Osteocyte (in vitro differentiated cells): ENCODE measurements around the gene PRRT1B. TPM values are rescaled to one million over a fixed set of nuclear protein-coding genes. Genes with fewer than 3 reads are reported as not detected.

ENCODE experiments used
- DNase-seq: peaks from one replicate; pipeline ENCODE4 v3.0.0; 2021; ENCODE audit warnings: mixed read lengths; ENCODE audit not compliant: unreplicated experiment; ENCODE audit errors: extremely low spot score
- H3K27ac Mint-ChIP-seq: one replicate; pipeline ENCODE4 v1.8.0; 2021; ENCODE audit warnings: mild to moderate bottlenecking, mixed read lengths; ENCODE audit not compliant: unreplicated experiment
- H3K27me3 Mint-ChIP-seq: one replicate; pipeline ENCODE4 v1.8.0; 2021; ENCODE audit warnings: mixed read lengths; ENCODE audit not compliant: unreplicated experiment
- H3K36me3 Mint-ChIP-seq: one replicate; pipeline ENCODE4 v1.8.0; 2021; ENCODE audit warnings: mixed read lengths; ENCODE audit not compliant: unreplicated experiment
- H3K4me1 Mint-ChIP-seq: one replicate; pipeline ENCODE4 v1.8.0; 2021; ENCODE audit warnings: mixed read lengths; ENCODE audit not compliant: unreplicated experiment
- H3K4me3 Mint-ChIP-seq: one replicate; pipeline ENCODE4 v1.8.0; 2021; ENCODE audit warnings: mild to moderate bottlenecking, moderate library complexity, mixed read lengths; ENCODE audit not compliant: unreplicated experiment
- H3K9me3 Mint-ChIP-seq: one replicate; pipeline ENCODE4 v1.8.0; 2021; ENCODE audit warnings: mixed read lengths; ENCODE audit not compliant: unreplicated experiment
- total RNA-seq: library from RNA; stranded (reverse); gene quantifications from 2 replicates; pipeline ENCODE4 v1.2.1, GENCODE V29; 2021
- TF ChIP-seq, protein P1 (sequence below): fragments of 200-600 bp; sonication (generic); IDR thresholded peaks from 2 replicates; pipeline ENCODE4 v1.5.0; 2021; ENCODE audit warnings: antibody characterized with exemption, mild to moderate bottlenecking, moderate library complexity

PRRT1B gene
- total RNA-seq, 1 donor from 2014 or later = not detected

- H3K4me1 Mint-ChIP-seq = peaks cover 2% of the 10 kb centered on the region
- no peak overlapping the region for H3K4me3 Mint-ChIP-seq
- no peak overlapping the region for H3K27ac Mint-ChIP-seq
- H3K27me3 Mint-ChIP-seq = no peaks in the 10 kb centered on the region
- TF ChIP-seq, protein P1, sequence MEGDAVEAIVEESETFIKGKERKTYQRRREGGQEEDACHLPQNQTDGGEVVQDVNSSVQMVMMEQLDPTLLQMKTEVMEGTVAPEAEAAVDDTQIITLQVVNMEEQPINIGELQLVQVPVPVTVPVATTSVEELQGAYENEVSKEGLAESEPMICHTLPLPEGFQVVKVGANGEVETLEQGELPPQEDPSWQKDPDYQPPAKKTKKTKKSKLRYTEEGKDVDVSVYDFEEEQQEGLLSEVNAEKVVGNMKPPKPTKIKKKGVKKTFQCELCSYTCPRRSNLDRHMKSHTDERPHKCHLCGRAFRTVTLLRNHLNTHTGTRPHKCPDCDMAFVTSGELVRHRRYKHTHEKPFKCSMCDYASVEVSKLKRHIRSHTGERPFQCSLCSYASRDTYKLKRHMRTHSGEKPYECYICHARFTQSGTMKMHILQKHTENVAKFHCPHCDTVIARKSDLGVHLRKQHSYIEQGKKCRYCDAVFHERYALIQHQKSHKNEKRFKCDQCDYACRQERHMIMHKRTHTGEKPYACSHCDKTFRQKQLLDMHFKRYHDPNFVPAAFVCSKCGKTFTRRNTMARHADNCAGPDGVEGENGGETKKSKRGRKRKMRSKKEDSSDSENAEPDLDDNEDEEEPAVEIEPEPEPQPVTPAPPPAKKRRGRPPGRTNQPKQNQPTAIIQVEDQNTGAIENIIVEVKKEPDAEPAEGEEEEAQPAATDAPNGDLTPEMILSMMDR = no peak
- H3K9me3 Mint-ChIP-seq = no peaks in the 10 kb centered on the region
- H3K36me3 Mint-ChIP-seq = peaks cover 23% of the 10 kb centered on the region
- no peak for DNase-seq
Measured at GRCh38 chr9:131578731-131579504, 33.6 kb downstream of the PRRT1B start.

DNA sequence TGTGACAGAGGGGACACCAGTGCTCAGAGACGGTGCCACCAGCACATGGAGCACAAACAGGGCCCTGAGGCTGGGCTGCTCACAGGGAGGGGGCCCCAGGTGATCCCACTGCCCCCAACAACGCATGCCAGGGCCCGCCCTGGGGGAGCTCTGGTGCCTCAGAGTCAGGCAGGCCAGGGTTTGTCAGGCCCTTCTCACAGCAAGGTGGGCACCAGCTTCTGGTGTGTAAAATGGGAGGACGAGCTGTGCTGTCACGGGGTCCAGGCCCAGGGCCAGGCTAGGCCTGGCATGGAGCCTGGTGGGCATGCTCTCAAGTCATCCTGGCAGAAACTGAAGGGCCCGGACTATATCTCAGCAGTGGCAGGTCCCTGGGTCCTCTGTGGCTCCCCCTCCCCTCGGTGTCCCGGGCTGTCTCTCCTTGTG lies 34.5 kb downstream of the PRRT1B start:
- TF ChIP-seq, protein P1 = no peak
- Mint-ChIP-seq H3K27ac (no peak overlapping the region), H3K27me3 (no peaks in the 10 kb centered on the region), H3K9me3 (no peaks in the 10 kb centered on the region), H3K4me1 (peaks cover 2% of the 10 kb centered on the region), H3K4me3 (no peak overlapping the region), H3K36me3 (peaks cover 28% of the 10 kb centered on the region)
- no peak for DNase-seq

GRCh38 chr9:131580358-131580757 lies 35.0 kb downstream of the PRRT1B start:
- Mint-ChIP-seq H3K4me3 (no peak overlapping the region), H3K36me3 (peaks cover 28% of the 10 kb centered on the region), H3K27ac (no peak overlapping the region), H3K27me3 (no peaks in the 10 kb centered on the region), H3K4me1 (peaks cover 2% of the 10 kb centered on the region), H3K9me3 (no peaks in the 10 kb centered on the region)
- no peak for DNase-seq
- TF ChIP-seq, protein P1 = no peak

DNA sequence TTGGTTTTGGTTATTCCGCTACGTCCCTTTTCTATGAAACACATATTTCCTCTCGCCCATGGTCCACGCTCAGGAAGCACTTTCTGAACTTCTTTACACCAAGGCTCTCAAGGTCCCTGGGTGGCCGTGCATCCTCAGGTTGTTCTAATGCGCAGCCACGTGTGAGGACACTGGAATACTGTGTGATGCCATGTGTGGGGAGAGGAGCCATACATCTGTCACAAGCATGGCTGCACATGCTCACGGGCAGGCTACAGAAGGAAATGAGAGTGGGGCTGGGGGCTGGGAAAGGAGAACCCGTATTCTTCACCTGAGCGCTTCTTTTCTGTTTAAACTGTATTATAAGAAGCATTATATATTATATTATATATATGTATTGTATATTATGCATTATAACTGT lies 36.7 kb downstream of the PRRT1B start:
- Mint-ChIP-seq H3K4me1 (peaks cover 2% of the 10 kb centered on the region), H3K27me3 (no peaks in the 10 kb centered on the region), H3K4me3 (no peak overlapping the region), H3K9me3 (no peaks in the 10 kb centered on the region), H3K36me3 (peaks cover 27% of the 10 kb centered on the region), H3K27ac (no peak overlapping the region)
- TF ChIP-seq, protein P1 = no peak
- DNase-seq = no peak

DNA sequence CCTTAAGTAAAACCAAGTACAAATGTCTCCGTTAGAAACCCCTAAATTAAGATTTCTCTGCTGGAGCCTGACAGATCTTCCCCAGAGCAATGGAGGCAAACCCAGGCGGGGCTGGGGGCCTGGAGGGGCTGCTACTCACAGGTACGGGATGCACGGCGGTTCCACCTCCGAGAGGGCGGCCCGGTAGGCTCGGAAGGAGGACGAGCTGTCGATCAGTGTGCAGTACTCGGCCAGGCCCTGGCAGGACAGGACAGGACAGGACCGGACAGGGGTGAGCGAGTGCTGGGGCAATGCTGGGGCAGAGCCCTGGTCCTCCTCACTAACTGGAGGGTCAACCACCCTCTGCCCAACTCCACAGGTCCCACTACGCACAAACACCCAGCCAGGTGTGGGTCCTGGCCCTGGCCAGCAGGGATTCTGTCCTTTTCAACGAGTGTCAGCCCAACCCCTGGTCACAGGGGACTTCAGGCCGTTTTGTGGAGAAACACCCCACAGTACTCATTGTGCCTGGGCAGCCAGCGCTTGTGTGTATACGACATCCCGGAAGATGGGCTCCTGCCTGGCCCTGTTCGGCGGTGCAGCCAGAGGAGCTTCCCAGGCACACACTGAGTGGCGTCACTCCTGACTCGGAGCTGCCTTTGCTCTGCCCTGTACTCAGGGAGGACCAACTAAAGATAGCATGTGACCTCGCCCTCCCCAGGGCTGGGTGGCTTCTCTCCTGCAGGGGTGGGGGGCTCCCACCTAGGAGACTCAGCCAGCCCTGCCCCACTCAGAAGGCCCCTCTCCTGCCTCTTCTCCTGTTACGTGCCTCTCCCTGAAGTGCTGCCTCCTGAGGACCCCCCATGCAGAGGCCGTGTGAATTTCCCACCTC lies 37.4 kb downstream of the PRRT1B start:
- Mint-ChIP-seq H3K4me1 (peaks cover 2% of the 10 kb centered on the region), H3K36me3 (peaks cover 23% of the 10 kb centered on the region), H3K4me3 (no peak overlapping the region), H3K27ac (no peak overlapping the region), H3K9me3 (no peaks in the 10 kb centered on the region), H3K27me3 (no peaks in the 10 kb centered on the region)
- TF ChIP-seq, protein P1 = no peak
- DNase-seq = no peak
